HG02884 (cell line): ENCODE results near the gene NTRK3.

ENCODE experiments used
- ATAC-seq: cut with Tn5 transposase; IDR thresholded peaks from one replicate; pipeline ENCODE4 v1.9.1; 2021; ENCODE audit warnings: mild to moderate bottlenecking, moderate library complexity; ENCODE audit not compliant: unreplicated experiment

Gene NTRK3

DNA sequence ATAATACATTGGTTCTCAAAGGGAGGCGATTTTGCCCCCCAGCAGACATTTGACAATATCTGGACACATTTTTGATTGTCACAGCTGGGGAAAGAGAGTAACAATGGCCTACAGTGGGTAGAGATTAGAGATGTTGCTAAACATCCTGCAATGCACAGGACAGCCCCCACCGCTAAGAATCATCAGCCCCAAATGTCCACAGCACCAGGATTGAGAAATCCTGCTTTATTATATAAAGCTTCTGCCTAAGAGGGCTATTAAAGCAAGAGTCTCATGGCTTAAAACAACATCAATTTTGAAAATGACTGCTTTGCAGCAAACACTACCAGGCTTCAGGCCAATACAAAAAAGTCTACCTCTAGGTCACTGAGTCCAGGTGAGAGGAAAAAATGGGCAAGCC lies 68.2 kb downstream of the NTRK3 start:
- no peak for ATAC-seq

DNA sequence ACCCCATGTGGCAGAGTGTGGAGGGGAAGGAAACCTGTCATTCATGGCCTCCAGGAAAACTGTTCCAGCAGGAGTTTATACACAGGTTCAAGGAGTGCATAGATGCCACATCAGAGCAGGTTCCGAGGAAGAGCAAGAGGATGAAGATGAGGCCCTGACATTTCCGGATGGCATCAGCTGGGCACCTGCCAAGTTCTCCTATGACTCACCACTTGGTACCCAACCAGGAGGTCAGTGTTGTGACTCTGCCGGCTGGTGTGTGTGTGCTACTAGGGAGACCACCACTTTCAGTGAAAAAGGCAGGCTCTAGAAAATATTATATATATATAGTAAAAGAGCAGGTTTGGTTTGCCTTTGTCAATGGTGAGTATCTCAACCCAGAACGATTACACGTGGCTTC lies 69.3 kb downstream of the NTRK3 start:
- no peak for ATAC-seq

DNA sequence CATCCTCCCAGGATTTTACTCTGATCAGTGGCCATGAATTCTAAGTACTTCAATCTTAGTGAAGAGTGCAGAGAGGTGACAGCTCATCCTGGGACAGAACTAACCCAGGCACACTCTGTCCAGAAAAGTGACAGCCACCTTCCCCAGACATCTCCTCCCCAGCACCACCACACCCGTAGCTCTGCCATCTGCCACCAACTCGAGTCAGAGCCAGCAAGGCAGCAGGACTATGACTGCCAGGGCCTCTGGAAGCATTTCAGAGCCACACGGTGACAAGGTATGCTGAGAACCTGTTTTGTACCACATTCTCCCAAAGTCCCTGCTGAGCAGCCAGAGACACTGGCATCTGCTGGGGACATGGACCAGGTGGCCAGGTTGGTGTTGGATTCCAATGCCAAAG lies 71.0 kb downstream of the NTRK3 start:
- no peak for ATAC-seq

DNA sequence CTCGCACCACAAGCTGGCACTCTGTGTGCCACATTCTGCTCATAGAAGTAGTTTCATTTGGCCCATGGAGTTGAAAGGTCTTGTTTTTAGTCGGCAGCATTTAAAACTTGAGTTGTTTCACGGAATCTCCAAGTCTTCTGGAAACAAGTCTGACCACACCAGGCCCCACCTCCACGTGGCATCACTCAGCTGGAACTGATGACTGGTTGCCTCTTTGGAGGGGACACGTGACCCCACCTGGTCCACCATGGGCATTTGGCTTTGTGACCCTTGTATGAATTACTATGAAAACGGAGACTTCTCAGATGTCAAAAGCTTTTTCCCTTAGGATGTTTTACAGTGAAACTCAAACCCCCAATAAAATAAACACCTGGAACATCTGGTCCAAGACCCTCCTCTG lies 74.9 kb downstream of the NTRK3 start:
- no peak for ATAC-seq

DNA sequence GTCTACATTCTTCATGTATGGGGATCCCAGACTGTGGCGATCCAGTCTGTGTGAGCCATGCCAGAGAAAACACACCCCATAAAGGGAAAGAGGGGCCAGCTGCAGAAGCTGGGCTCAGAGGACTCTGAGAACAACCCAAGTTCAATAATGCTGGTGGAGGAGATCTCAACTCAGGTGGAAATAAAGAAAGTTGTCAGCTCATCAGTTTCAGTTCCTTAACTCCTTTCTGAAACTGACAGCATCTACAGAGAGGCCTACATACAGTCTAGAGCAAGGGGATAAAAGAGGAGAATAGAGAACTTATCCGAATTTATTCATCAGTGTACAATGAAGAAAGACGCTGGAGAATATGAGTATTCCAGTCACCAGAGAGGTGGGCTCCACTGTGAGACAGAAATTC lies 77.0 kb downstream of the NTRK3 start:
- peak; percentile 94 for ATAC-seq

DNA sequence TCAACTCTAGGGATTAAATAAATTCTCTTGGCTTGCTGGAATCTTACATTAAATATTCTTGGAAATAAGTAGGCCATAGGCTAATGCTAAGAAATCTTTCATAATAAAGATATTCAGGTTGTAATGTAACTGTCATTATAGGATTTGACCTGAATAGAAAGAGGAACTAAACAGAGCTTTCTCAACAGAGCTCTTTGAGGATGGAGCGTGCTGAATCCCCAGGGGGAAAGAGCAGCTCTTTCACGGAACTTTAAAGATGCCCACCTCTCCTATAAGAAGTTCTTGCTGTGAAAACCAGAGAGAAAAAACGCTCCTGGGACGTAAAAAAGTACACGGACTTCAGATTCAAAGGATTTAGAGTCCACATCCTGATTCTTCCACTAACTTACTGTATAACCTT lies 77.9 kb downstream of the NTRK3 start:
- ATAC-seq, result peak; percentile 46

DNA sequence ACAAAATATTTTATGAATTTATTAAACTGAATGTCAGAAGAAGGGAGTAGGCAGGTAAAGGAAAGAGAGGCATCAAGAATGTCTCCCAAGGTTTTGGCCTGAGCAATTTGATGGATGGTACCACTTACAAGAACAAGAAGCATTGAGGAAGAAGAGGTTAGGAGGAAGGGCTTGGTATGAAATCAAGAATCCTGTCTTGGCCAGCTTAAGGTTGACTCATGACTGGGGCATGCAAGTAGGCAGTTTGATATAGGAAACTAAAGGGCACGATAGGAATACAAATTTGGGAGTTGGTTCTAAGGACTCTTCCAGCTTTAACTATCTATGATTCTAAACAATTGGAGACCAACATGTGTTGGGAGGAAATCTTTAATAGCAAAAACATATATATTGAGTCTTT lies 79.1 kb downstream of the NTRK3 start:
- ATAC-seq, result no peak

DNA sequence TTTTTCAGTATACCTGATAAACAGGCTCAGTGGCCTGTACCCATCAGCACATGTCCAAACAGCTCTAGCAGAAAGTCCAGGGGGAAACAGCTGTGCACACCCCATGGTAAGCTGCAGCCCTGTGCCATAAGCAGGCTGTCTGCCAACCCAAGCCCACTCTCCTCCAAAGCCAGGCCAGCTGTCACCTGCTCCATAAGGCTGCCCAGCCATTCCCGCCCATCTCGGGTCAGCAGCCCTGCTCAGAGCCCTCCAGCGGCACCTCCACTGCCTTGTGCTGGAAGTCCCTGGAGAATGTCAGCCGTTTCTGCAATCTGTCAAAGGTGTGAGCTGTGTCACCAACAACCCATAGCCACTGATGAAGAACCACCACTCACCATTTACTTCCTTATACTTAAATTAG lies 82.0 kb downstream of the NTRK3 start:
- no peak for ATAC-seq

DNA sequence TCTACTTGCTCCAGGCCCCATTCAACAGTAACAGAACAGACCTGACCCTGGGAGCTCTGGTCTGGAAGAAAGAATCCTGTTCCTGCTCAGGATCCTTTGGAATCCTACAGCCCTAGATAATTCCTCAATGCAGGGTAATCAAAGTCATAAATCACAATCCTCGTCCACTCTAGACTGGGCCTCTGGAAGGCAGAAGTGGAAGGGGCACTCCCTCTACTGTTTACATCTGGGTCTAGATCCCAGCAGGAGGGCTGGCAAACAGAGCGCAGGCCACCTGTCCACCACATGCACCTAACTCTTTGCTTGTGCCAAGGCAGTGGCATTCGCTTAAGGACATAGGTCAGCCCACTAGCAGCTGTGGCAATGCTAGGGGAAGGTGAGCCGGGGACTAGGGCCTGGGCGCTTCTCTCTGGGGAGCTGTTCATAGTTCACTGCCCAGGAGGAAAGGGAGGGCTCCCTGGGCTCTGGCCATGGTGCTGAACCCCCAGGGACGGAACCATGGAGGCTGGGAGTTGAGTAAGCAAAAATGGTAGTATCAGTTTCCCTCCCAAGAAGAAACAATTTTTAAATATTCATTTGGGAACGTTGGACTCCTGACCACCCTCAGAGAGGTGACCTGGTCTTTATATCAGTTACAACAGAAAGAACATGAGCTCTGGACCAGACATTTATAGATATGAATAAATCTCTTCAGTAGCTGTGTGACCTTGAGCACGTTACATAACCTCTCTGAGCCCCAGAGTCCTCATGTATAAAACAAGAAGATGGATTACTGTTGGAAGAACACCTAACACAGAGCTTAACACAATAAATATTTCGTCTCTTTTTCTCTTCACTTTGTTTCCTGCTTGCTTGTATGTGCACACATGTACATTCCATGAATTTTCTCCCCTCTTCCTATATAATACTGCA lies 90.2 kb downstream of the NTRK3 start:
- ATAC-seq, result no peak

DNA sequence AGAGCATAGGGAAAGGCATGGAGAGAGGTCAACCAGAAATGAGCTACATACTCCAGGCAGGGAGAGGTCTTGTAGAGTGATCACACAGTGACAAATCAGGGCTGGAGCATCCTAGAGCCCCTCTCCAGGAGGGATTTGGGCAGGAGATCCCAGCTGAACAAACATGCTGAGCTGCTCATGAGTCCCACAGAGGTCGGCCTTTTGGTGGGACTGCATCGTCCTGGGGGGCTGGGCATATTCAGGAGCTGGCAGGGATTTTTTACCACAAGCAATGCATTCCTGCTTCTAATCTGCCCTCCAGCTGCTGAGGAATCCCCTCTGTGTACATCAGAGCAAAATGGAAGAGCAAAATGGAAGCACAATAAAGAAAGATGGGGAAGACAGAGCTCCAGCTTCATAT lies 94.9 kb downstream of the NTRK3 start:
- ATAC-seq, result no peak

DNA sequence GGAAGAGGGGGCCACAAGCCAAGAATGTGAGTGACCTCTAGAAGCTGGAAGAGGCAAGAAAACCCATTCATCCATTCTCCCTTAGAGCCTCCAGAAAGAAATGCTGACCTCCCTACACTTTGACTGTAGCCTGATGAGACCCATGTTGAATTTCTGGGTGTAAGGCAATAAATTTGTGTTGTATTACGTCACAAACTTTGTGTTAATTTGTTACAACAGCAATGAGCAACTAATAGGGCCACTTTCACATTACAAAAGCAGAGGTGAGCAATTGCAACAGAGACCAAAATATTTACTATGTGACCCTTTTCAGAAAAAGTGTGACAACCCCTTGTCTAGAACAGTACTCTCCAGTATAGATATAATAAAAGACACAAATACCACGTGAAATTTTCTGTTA lies 101.2 kb downstream of the NTRK3 start:
- ATAC-seq, result no peak

DNA sequence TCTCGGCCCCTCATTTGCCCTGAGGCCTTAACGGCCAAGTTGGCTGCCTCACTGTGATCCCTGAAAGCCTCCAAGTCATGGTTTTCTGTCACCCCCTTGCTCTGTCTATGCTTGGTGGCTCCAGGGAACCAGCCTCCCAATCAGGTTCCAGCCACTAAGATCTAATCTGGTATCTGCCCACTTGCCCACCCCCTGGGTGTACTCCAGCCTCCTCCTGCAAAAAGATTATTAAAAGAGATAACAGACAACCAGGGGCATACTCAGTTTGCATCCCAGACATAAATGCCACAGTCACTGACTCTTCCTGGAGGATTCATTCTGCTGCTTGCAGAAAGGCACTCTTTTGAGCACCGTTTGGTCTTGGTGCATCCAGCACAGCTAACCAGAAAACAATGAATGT lies 103.9 kb downstream of the NTRK3 start:
- ATAC-seq, result no peak

DNA sequence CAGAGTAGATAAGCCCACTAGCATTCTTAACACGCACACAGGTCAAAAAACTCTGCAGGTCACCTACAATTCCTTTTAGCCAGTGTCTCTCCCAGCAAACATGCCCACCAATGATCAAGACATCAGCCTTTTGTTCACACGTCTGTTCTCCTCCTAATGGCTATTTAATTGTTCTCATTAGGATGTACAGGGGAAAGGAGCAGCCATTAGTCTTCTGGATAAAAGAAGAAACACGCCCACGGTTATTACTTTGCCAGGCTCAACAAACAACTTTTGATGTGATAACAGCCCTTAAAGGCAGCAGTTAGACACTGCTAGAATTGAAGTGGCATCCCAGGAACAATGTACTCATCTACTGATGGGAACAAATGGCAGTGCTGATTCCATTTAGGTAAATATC lies 108.8 kb downstream of the NTRK3 start:
- ATAC-seq, result no peak

DNA sequence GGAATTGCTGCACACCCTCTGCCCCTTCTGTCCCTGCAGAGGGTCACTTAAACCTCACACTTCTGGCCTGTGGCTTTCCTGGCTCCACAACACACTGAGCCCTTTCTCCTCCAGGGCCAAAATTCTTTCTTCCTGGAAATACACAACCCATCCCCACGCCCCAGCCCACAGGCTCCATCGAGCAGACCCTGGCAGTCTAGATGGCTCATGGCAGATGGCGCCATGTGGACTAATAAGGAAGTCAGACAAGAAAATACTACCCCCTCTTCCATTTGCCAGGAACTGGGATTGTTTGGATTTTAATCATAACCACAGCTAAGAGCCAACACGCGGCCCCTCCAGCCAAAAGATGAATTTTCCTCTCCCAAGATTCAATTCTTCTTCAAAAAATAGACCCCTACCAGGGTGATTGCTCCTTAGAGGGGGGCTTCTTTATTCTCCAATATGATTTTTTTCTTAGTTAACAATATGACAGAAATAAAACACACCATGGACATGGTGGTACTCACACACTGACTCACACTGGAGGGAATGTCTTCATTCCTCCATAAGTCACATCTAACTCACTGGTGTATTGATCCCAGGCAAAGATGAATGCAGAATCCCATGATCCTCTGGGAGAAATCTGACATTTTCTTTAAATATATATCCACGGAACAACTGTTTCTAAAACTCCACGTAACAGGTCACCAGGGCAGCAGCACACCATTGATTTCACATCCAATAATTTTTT lies 111.5 kb downstream of the NTRK3 start:
- ATAC-seq, result no peak

DNA sequence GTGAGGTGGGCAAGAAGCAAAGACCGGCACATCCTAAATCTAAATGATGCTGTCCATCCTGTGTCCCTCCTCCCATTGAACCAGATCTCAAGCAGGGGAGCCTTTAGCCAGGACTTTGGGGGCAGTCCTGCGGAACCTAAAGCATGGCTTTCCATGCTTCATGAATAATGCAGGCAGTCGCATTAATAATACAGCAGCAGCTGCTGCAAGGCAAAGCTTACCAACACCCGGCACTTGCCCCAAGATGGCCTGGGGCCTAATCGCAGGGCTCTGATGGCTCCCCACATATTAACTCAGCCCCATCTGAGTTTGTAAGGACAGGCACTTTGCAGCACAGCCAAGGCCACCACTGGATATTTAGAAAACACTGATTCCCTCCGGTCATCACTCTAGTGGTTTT lies 114.4 kb downstream of the NTRK3 start:
- no peak for ATAC-seq

DNA sequence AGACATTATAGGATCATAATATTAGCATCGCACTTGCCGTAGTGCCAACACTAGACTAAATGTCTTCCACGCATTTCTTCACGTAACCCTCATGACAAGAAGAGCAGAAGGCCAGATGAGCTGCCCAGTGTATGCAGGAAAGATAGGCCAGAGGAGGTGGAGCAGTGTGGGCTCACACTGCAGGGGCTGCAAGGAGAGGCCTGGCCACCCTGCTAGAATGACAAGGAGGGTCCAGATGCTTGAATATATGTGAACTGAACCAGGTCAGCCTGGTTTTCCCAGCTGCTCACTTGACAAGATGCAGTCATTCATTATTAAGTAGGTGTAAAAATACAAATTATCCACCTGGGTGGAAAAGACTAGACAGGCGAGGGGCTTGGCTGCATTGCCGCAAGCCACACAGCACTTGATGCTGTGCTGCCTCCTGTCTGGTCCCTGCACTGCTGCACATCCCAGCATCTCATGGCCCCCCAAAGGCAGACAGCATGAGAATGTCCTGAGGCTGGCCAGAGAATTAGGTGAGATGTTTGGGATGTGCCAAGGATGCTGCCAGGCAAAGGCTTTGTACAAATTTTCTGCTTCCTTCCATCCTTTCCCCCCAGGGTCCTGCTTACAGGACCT lies 115.2 kb downstream of the NTRK3 start:
- ATAC-seq, result no peak

DNA sequence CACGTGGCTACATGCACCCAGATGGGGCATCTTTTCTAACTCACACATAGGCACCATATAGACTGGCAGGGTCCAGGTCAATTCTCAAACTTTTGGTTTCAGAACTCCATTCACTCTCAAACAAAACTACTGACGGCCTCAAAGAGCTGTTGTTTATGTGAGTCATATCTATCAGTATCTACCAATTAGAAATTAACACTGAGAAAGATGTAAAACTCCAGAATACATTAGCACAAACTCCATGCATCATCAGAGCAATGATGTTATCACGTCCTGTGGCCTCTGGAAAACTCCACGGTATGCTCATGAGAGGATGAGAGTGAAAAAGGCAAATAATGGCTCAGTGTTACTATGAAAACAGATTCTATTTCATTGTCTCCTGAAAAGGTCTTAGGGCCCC lies 116.1 kb downstream of the NTRK3 start:
- ATAC-seq, result no peak

DNA sequence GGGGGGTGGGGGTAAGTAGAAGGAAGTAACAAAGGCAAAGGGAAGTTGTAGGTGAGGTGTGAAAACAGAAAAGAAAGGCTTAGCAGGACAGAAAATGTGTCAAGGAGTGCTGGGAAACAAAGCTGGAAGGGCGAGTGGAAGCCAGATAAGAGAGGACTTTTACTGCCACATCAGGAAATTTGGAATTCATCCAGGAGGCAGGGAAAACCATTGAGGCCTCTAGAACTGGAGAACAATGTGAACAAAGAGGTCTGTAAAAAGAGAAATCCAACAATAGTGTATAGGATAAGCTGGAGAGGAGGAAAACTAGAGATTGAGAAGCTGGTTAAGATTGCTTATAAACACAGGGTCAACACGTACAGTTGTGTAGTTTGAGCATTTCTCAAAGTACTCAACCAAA lies 116.6 kb downstream of the NTRK3 start:
- ATAC-seq, result no peak

DNA sequence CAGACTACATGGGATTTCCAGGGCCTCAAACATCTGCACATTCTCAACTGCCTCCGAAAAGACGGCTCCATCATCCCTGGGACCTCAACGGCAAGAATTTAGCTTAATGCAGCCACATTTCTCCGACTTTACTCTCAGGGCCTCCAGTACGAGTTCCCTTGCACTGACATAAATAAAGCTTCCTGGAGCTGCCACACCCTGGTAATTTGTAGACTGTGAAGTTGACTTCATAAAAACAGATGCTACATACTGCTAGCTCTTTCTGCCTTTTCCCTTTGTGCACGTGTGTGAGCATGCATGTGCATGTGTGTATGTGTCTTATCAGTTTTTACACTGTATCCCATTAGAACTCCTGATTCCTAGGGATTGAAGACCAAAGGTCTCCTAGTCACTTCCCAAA lies 122.7 kb downstream of the NTRK3 start:
- no peak for ATAC-seq

DNA sequence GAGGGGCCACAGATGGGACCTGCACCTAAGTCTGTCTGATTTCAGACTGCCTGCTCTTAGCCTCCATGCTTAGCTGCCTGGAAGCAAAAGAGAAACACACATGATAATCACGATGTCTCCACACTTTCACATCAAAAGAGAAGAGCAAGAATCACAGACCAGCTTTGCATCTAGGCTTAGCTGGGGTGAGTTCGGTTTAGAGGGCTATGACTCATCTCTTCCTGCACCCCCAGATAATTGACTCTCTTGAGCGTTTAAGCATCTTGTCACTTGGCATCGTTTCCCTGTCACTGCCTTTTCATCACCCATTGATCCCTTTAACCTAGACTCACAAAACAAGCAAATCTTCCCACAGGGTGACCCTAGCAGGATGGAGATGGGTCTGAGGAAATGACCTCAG lies 124.0 kb downstream of the NTRK3 start:
- no peak for ATAC-seq

DNA sequence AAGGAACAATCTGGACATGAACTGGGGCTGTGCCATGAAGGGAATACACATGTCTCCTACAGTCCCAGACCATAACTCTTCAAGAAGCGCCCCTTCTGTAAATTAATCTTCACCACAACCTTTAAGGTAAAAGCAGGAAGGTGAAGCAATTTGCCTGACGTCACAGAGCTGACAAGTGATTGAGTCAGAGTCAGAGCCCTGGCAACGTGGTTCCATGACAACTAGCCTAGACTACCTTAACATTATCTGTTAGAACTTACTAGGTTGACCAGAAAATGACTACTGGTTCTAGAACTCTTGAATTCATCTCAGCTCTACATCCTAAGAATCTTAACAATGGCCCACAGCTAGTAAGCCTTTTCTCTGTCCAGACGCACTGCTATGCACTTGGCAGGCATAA lies 124.6 kb downstream of the NTRK3 start:
- ATAC-seq, result no peak

DNA sequence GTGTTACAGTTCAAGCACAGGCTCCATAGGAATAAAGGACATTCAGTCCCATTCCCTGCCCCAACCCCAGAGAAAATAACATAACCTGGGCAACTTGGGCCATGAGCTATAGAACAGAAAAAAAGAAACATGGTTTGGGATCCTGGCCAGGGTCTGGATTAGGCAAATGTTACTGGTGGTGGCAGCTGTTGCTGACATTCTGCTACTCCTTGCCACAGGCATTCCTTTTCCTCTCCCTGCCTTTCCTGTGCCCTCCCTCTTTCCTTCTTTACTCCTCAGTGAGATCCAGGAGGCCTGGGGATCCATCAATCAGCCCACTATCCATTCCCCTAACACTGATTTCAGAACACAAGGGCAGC lies 129.1 kb downstream of the NTRK3 start:
- no peak for ATAC-seq
